Gastroesophageal sphincter (tissue), 3 donors: ENCODE data around the gene ATE1.

ENCODE experiments used
- POLR2A ChIP-seq, 2 donors: fragments of 450-650 bp; IDR thresholded peaks; one replicate each; pipeline ENCODE4 v1.6.1; 2017; ENCODE audit warnings: antibody characterized with exemption in 2 of 2, mild to moderate bottlenecking in 2 of 2, moderate library complexity in 1 of 2
- TF ChIP-seq, protein P1 (sequence below), 4 experiments: fragments of 200-600 bp in 2 of 4; fragments of 450-650 bp in 2 of 4; sonication (generic) in 1 of 4; IDR thresholded peaks; one replicate each; pipeline ENCODE4 v1.5.1; 2017 to 2019; ENCODE audit warnings: antibody characterized with exemption in 4 of 4, mild to moderate bottlenecking in 2 of 4, moderate library complexity in 2 of 4

DNA sequence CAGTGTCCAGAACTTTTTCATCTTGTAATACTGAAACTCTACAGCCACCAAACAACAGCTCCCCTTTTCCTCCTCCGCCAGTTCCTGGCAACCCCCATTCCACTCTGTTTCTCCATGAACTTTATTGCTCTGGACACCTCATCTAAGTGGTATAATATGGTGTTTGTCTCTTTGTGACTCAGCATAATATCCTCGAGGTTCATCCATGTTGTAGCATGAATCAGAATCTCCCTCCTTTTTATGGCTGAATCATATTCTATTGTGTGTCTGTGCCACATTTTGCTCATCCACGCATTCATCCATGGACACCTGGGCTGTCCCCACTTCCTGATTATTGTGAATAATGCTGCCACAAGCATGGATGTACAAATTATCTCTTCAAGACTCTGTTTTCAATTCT is 205.2 kb downstream of the ATE1 start:
- TF ChIP-seq POLR2A (IDR thresholded peaks at IDR 0.05), result no peak
- TF ChIP-seq, protein P1, sequence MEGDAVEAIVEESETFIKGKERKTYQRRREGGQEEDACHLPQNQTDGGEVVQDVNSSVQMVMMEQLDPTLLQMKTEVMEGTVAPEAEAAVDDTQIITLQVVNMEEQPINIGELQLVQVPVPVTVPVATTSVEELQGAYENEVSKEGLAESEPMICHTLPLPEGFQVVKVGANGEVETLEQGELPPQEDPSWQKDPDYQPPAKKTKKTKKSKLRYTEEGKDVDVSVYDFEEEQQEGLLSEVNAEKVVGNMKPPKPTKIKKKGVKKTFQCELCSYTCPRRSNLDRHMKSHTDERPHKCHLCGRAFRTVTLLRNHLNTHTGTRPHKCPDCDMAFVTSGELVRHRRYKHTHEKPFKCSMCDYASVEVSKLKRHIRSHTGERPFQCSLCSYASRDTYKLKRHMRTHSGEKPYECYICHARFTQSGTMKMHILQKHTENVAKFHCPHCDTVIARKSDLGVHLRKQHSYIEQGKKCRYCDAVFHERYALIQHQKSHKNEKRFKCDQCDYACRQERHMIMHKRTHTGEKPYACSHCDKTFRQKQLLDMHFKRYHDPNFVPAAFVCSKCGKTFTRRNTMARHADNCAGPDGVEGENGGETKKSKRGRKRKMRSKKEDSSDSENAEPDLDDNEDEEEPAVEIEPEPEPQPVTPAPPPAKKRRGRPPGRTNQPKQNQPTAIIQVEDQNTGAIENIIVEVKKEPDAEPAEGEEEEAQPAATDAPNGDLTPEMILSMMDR (IDR thresholded peaks at IDR 0.05), result no peak
